GM18861 (cell line): ENCODE results near the gene GOLGA7B.

Source experiments
- ATAC-seq: cut with Tn5 transposase; IDR thresholded peaks from one replicate; pipeline ENCODE4 v1.9.1; 2021; ENCODE audit not compliant: unreplicated experiment

The GOLGA7B gene

DNA sequence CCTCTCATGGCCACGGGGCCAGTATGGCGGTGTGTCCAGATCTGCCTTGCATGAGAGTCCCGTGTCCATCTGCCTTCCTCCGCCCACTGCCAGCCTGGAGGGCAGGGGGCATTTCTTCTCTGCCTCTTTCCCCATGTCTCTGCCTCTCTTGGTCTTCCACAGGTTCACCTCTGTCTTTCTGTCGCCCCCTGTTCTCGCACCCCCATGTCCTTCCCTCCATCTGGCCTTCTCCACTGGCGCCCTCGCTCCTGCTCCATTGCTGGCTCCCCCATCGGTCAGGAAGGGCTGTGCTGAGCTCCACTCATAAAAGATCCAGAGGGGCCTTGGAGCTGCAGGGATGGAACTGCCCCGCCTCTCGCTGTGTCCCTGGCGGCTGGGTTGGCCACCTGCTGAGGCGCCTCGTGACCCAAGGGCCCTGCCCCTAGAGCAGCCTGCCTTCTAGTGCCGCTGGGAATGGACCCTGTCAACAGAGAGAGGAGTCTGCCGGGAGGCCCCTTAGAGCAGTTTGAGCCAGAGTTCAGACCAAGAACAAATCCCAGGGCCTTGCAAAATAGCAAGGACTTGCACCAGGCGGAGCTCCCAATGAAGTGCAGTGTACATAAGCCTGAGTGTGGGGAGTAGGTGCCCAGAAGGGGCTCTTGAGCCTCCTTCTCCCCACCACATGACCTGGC is 42.0 kb downstream of the GOLGA7B start:
- no peak for ATAC-seq

DNA sequence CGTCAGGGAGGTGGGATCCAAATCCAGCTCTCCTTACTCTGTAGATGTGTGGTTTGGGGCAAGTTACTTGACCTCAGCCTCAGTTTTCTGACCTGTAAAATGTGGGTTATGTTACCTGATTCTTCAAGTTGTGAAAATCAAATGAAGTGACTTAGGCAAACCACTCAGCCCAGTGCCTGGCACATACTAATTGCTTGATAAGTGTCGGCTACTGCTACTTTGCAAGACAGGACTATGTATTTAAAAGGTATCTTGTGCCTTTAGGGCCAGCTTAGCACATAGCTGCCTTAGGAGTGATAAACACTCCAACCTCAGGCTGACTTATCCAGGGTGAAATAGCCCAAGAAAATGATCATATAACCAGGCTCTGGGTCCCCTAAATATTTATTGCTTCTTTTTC is 42.9 kb downstream of the GOLGA7B start:
- no peak for ATAC-seq

DNA sequence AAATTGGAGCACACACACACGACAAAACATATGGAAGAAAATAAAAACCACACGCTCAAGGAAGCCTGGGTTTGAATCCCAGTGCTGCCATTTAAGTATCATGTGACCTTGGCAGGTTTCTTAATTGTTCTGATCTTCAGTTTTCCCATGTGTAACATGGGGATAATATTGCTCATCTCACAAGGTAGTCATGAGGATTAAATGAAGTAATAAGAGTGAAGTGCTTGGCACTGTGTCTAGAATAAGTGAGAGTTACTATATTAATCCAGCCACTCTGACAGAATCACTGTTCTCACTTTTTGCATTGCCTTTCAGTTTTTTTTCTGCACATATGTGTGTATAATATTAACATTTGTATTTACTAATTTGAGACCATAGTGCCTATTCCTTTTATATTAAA is 43.3 kb downstream of the GOLGA7B start:
- ATAC-seq, result no peak

DNA sequence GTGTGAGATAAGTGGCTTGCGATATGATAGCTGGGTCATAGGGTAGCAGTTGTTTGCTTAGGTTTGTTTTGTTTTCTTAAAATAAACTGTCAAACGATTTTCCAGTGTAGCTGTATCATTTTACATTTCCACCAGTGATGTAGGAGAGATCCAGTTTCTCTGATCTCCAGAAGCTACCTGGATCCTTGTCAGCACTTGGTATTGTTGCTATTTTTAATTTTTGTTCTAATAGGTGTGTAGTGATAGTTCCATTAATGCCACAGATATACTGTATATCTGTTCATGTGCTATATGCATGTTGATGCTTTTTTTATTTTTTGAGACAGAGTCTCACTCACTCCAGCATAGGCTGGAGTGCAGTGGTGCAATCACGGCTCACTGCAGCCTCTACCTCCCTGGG is 44.4 kb downstream of the GOLGA7B start:
- no peak for ATAC-seq

DNA sequence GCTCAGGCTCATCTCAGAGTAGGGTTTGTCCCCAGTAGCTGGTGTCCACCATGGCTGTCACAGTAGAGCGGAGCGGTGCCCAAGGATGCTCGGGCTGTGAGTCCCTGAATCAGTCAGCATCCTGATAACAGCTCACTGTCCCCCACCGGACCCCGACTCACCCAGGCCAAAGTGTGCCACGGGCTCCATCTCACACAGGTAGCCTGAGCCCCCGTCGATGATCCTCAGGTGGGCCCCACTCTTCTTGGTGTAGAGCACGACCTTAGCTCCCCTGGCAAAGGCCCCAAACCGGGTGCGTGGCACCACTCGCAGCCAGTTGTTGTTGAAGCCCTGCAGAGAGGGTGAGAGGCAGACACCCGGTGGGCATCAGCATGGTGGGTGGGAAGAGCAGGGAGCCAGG is 45.4 kb downstream of the GOLGA7B start:
- ATAC-seq, result no peak

DNA sequence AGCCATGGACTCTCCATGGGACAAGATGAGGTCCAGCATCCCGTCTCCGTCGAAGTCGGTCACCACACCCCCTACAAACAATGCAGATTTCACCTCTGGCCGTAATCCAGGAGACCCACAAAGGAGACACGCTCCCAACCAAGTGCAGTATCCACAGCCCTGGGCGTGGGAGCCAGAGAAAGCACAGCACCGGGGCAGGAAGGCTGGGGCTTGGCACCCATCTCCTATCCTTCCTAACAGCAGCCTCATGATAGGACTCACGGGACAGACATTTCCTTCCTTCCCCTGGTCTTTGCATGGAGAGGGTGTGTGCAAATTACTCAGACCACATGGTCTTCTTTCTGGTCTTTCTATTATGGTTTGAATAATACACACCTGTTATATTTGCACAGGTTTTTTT is 46.3 kb downstream of the GOLGA7B start:
- ATAC-seq, result no peak

DNA sequence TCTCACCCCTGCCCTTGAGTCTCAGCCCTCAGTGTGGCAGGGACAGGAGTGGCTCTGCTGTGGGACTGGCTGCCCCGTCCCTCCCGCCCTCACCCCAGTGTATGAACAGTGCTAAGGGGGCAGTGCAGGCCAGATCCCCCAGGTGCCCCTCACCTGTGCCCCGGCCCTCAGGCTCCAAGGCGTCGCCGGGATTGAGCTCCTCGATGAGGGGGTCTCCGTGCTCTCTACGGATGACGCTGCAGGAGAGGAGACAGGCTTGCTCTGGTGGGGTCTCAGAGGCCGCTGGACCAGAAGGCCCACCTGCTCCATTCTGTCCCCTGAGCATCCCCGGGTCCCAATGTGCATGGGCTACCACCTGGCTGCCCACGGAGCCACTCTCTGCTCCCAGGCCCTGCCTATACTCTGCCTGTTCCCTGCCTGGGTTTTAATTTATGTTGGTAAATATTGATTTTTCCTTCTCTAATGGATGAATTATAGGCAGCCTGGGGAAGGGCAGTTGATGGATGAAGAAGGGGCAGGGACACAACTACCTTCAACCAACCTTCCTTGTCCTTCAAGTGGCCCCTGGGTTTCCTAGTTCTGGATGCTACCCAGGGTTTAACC is 47.2 kb downstream of the GOLGA7B start:
- ATAC-seq, result no peak

DNA sequence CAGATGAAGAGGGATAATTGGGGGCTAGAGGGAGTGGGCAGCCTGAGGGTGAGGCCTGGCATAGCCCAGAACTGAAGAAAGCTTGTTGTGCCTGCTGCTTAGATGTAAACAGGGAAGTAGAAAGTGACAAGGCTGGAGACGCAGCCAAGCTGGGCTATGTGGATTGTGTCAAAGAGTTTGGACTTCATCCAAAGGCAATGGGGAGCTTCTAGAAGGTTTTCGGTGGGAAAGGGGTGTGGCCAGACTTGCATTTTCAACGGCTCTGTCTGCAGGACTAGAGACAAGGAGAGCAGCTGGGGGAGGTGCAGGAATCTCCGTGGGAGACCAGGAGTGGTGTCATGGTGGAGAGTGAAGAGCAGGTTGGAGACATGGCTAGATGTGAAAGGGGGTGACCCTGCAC is 48.8 kb downstream of the GOLGA7B start:
- ATAC-seq, result no peak

DNA sequence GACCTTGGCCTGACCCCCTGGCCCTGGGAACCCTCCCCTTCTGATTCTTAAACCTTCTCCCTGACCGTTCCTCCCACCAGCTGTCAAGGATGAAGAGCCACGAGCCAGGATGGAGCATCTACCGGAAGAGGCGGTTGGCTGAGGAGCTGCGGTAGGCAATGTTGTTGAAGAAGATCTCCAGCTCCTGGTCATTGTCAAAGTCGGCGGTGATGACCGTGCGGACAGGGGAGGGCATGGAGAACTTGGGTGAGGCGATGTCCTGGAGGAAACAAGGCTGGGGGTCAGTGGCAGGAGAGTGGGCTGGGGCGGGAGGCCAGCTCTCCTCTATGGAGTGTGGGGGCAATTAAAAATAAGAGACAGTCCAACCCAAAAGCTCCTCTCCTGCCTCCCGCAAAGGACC is 51.7 kb downstream of the GOLGA7B start:
- no peak for ATAC-seq

DNA sequence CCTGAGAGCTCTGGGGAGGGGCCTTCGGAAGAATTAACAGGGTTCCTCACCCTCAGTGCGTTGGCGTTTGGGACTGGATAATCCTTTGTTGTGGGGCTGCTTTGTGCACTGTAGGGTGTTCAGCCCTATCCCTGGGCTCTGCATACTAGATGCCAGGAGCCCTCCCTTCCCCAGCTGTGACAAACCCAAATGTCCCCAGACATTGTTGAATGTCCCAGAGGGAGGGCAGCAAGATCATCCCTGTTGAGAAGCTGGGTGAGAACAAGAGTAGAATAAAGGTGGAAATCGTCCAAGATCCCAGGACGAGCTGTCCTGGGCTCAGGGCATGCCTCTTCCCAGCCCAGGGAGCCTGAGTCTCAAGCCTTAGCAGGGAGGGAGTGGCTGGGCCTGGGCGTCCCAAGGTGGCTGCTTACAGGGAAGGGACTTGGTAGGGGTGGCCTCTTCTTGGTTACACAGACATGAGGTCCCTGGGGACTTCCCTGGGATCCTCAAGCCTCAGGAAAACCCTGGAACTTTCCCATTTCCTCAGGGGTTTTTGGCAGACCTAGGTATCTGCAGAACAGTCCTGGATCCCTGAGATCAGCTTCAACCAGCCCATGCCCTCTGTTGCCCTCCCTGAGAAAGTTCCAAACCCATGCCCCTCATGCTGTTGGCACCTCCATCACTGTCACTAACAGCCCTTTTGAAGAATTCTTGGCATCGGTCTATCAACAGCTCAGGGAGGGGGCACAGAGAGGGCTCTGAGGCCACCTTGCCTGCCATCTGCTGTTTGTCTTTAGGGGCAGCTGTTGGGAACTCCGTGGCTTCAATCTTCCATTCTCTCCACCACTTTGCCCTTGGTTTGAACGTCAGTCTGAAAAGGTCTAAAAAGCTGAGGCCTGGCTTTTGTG is 53.7 kb downstream of the GOLGA7B start:
- no peak for ATAC-seq

DNA sequence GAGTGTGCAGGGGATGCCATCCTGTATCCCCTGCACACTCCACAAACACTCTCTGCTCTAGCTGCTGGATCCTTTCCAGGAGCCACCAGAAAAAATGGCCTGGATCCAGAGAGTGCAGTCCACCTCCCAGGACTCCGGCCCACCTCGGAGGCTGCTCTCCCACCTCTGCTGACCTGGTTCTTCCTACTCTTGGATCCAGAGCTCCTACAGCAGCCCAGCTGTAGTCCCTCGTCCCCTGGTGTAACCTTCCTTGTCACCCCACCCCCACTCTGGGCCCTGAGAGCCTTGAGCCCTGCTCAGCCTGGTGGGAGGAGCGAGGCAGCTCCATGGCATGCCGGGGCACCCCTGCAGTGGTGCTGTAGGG is 54.4 kb downstream of the GOLGA7B start:
- ATAC-seq, result no peak

DNA sequence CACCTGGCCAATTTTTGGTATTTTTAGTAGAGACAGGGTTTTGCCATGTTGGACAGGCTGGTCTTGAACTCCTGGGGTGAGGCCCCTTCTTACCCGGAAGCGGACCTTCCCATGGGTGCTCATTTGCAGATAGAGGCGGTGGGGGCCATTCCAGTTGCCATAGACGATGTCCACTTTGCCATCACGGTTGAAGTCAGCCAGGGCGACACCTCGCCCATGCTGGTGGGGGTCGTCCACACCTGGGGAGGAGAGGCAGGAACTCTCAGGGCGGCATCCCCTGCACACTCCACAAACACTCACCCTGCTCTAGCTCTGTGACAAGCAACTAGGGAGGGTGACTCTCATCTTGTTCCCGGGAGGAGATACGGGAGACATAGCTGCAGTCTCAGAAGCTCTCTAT is 54.9 kb downstream of the GOLGA7B start:
- no peak for ATAC-seq

DNA sequence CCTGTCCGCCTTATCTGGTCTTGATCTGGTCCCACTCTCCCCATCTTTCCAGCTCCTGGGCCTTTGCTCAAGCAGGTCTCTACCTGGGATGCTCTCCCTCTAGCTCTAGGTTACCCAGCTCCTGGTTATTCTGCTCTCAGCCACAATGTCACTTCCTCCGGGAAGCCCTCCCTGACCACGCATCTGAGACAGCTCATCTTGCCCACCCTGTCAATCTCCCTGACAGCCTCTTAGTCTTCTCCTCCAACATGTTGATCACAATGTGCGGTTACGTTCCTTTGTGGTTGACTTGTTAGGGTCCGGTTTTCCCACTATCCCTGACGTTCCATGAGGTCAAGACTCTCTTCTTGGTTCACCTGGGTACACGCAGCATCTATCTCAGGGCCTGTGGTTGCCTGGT is 55.6 kb downstream of the GOLGA7B start:
- ATAC-seq, result no peak

DNA sequence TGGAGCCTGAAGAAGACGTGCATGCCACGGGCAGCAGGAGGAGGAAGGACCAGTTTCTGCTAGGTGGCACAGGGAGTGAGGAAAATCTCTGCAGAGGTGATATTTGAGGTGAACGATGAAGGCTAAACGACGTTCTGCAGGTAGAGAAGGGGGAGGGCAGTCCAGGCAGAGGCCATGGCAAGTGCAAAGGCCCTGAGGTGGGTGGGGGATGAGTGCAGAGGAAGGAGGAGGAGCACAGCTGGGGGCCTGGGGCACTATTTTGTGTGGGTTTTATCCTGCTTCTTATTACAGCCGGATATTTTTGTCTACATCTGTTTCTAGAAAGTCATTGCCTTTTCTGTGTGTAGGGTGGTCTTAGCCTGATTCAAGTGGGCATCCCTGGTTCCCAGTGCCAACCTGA is 57.6 kb downstream of the GOLGA7B start:
- no peak for ATAC-seq

DNA sequence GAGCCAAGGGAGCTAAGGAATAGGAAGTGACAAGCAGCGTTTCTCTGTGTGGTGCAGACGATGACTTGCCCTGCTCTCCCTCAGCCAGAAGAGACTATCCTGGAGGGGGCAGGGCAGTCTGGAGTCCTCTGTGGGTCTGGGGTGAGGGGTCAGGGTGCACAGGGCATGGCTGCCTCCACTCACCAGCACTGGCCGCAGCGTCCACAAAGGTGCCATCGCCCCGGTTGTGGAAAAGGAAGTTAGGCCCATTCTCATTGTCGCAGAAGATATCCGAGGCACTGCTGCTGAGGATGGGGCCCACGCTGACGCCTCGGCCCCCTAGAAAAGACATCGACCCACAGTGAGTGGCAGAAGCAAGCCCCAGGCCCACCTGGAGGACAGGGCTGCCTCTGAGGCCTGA is 58.2 kb downstream of the GOLGA7B start:
- no peak for ATAC-seq

DNA sequence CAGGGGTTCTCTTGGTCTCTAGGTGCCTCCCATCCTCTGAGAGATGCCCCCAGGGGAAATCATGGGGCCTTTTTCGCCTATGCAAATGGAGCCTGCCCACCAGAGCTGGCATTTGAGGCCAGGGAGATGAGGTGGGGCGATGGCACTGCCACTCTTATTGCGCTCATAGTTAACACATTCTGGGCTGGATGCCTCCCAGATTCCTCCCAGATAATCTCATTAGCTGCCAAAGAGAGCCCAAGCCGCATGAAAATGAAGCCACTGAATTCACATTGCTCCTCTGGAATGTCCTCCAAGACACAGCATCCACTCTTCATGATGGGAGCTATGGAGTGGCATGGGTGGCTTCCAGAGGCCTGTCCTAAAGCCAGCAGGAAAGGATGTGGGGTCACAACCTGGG is 61.0 kb downstream of the GOLGA7B start:
- ATAC-seq, result no peak

DNA sequence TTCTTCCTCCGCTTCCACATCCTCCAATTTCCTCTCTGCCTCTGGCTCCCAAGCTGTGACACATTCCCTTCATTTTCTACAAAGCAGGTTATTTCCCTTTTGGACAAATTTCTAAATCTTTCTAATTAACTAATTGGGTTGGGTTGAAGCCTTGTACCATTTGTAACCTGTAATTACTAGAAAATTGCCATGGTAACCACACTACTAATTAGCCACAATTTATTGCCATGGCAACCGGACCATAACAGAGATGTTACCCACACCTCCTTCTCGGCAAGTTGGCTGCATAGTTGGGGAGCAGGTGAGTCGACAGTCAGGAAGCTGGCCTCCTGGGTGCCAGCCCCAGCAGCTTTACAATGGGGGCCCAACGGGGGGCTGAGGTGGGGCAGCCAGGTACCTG is 61.6 kb downstream of the GOLGA7B start:
- ATAC-seq, result no peak

DNA sequence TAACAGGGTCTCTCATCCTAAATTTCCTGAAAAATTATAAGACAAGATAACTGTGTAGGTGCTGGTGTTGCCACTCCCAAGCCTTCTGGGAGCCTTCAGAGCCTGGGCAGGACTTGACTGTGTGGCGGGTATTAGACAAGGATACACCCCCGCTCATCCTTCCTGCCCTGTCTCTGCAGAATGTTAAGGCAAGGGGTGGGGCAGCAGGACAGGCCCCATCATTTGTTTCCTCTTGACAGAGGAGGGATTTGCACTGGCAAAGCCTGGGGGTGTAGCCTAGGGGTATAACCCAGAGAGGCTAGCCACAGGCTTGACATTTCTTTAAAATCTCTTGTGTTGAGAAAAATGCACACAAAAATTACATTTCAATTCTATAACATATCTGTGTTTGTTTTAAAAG is 63.5 kb downstream of the GOLGA7B start:
- ATAC-seq, result no peak

DNA sequence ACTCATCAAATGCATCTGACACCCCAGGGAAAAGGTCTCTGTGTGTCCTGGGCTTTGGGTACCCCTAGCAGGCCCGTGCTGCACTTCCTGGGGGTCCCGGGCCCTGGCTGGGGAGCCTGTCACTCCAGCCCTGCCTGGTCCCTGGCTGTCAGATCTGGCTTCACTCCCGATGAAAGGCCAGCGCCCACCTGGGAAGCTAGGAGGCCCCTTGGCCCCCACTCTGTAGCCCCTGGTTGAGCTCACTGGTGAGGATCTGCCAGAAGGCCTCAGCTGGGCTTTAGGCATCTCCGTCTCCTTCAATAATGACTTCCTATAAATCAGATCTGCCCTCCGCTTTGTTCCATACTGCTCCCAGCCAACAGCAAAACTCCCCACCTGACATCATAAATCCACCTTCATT is 64.0 kb downstream of the GOLGA7B start:
- ATAC-seq, result no peak

DNA sequence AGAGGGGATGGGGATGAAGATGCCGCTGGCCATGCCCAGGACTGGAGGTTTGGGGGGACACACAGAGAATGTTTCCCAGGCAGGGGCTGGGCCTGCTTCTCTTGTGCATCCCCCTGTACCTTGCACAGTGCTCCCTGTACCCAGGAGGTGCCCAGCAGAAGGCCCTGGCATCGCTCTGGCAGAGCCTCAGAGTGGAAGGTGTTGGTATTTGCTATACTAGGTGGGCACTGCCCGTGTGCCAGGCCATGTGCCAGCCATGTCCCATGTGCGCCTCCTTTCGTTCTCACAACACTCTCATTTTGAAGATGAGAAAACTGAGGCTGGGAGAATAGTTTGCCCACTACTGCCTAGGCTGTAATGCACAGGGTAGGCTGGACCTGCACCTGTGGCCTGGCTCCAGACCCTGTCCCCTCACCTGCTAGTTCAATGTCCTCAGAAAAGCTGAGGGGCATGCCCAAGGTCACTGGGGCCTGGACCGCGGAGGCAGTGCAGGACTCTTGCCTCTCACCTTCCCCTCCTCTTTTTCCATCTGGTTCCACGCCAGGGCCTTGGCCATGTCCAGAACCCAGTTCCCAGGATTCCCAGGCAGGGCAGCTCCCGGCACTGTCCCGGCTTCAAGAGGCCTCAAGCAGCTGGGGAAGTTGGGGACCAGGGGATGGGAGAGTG is 64.7 kb downstream of the GOLGA7B start:
- ATAC-seq, result no peak

DNA sequence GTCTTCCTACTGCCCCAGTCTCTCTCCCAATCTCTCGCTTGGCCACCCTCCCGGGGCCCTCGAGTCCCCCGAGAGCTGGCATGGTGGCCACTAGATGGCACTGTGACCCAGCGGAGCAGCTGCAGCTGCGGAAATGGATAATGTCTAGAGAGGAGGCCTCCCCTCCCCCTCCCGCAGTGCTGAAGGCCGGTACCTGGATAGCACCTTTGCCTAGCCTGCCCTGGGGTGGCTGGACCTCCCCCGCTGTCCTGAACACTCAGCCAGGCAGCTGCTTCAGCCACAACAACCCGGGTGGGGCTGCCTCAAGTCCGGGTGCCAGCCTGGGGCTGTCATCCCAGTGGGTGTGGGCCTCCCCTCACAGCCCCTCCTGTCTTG is 65.2 kb downstream of the GOLGA7B start:
- peak; percentile 64 for ATAC-seq
